ENCODE data around the gene RHBDF2.
"Not testable (repeated sequence)": the region's sequence is repeated elsewhere in the genome, so short reads cannot be mapped to it uniquely, and the experiment has no call there.

RHBDF2 gene

DNA sequence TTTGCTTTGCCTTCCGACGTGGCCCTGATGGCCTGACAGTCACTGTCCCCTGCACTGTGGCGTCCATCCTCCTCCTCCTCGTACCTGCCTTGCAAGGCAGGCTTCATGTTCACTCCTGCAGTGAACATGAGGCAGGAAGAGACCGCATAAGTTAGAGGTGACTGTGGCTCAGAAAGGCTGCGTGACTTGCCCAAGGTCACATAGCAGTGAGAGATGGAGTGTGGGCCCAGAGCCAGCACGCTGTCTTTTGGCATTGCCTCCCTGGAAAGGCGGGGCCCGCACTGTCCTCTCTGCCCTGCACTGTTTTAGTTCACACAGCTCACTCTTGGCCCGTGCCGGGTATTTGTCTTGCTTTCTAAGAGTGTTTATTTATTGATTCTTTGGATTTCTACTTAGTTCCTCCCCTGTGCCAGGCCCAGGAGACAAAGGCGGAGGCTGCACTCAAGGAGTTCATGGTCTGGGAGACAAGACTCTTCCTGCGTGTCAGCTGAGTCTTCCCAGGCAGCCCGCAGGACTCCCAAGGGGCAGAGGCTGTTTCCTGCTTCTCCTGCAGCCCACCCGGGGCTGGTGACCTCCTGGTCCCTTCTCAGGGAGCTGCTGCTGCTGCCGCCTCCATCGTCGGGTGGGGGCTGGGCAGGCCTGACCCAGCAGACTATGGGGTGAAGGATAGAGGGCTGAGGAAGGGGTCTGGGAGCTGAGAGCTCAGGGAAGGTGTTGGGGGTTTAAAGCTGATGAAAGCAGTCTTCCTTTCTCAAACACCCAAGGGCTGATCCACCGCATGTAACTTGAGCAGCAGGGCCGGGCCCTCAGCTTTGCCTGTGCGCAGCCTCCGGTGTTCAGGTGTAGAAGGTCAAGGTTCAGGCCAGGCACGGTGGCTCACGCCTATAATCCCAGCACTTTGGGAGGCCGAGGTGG lies 23.6 kb upstream of the RHBDF2 start:
- no peak for DNase-seq (ENCODE audit: low read depth, low spot score)

DNA sequence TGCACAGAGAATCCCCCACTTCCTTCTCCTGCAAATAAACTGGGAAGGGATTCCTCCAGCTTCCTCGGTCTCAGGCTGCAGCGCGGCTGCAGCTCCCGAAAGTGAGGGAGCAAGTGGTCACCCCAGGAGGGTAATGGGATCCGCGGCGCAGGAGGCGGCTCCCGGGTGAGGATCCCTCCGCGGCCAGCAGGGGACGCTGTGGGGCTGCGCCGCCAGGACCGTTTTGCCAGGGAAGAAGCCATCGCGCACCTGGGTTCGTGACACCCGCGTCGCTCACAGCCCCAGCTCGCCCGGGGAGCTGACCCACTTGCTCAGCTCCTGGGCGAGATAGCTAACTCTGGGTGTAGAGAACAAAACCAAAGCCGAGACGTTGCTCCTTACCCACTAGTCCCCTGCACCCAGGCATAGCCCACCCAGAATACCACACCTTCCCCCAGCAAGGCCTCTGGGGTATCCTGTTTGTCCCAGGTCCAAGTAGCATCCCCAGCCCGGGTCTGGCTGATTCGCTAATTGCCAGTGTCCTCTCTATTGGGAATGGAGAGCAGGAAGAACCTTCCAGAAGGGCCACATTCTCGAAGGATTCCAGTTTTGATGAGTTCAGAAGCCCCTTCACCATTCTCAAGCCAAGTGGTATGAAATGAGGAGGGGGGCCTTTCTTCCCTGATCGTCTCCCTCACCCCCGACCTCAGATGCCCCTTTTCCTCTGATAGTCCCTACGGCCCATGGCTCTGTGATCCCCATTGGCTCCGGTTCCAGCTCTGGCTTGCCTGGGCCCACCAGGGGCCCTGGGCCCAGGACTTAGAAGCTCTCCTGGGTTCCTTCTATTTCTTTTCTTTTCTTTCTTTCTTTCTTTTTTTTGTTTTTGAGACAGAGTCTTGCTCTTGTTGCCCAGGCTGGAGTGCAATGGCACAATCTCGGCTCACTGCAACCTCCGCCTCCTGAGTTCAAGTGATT lies 22.1 kb upstream of the RHBDF2 start:
- peak; percentile 78 for DNase-seq (ENCODE audit: low read depth, low spot score)

DNA sequence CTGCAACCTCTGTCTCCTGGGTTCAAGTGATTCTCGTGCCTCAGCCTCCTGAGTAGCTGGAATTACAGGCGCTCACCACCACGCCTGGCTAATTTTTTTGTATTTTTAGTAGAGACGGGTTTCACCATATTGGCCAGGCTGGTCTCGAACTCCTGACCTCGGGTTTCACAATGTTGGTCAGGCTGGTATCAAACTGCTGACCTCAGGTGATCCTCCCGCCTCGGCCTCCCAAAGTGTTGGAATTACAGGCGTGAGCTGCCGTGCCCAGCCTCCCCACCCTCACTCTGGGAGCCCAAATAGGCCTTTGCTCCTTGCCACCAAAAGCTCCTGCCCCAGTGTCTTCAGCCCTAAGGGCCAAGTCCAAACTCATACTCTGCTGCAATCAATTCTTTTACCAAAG lies 20.5 kb upstream of the RHBDF2 start:
- DNase-seq (ENCODE audit: low read depth, low spot score): not testable (repeated sequence)

DNA sequence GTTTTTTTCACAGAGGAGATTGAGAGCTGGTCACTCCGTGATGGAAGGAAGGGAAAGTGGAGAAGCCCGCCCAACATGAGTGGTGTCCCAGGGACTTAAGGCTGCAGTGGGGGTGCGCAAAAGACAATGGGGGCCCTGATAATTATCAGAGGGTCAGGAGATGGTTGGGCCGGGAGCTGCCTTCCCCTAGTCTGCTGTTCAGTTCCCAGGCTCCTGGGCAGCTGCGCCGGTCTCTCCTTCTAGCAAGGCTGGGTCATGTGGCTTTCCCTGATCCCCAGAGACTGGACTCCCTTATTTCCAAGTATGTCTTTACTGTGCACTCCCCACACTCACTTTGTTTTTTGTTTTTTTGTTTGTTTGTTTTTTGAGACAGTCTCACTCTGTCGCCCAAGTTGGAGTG lies 20.0 kb upstream of the RHBDF2 start:
- DNase-seq (ENCODE audit: low read depth, low spot score): no peak

DNA sequence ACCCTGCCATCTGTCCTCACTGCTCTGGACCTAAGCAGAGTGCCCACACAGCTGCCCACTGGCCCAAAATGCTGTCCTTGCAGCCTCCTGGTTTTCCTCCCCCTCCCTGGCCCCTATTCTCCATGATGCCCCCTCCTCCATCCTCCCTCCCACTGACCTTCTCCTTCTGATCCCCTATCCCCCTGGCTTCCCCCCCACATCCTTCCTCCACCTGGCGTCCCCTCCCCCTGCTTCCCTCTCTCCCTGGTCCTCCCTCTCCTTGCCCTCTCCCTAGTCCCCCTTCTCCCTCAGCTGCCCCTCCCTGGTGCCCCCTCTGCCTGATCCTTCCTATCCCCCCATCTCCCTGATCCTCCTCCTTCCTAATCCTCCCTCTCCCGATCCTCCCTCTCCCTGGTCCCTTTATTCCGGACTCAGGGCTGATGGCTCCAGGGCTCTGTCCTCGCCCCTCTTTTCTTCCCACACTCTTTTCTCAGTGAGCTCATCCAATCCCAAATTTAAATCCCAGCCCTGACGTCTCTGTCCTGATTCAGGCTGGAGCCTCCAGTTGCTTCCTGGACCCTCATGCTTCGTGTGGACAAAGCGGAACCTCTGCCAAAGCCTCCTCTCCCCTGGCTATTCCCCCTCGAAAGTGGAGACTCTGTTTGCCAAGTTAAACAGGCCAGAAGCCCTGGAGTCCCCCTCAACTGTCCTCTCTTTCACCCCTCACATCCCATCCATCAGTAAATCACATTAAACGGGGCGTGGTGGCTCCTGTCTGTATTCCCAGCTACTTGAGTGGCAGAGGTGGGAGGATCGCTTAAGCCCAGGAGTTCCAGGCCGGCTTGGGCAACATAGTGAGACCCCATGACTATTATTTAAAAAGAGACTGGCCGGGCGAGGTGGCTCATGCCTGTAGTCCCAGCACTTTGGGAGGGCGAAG lies 18.1 kb upstream of the RHBDF2 start:
- no peak for DNase-seq (ENCODE audit: low read depth, low spot score)

DNA sequence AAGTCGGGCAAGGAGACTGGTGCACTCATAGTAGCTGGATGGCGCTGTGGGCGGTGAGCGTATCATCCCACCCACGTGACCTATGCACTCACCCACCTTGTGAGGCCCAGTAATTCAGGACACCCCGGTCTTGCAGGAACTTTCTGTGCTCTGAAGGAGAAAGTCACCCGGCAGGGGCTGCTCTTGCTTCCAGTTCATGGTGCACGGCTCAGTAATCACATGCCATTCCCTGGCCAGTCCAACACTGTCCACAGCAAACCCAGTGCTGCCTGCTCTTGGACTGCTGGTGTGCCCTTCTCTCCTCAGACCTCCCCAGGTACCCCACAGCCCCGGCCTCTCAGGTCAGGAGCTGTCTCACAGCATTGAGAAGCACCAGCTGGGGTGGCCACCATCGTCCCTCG lies 16.4 kb upstream of the RHBDF2 start:
- DNase-seq (ENCODE audit: low read depth, low spot score): no peak

DNA sequence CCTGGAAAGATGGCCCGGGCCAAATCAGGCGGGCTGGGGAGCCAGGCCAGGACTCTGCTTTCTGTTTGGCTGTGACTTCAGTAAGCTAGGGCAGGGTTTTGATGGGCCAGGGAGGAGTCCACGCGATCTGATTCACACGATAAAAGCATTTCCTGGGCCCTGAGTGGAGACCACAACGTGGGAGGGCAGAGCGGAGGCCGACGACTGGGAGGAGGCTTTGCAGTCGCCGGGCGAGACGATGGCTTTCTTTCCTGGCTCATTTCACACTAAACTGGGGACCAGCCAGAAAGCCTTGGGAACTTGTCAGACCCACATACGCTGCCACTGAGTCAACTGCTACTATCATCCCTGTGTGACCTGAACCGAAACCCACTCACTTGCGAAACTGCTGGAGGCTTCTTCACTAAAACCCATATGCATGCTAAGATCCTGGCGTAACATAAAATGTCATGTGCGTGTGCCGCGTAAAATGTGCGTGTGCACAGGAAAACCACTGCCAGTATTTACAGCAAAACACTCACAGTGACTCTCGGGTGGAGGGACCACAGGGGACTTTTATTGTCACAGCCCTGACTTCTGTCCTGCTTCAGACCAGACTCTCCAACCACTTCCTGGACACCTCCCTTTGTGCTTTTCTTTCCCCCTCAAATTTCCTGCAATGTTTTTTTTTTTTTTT lies 14.2 kb upstream of the RHBDF2 start:
- DNase-seq (ENCODE audit: low read depth, low spot score): peak; percentile 80

DNA sequence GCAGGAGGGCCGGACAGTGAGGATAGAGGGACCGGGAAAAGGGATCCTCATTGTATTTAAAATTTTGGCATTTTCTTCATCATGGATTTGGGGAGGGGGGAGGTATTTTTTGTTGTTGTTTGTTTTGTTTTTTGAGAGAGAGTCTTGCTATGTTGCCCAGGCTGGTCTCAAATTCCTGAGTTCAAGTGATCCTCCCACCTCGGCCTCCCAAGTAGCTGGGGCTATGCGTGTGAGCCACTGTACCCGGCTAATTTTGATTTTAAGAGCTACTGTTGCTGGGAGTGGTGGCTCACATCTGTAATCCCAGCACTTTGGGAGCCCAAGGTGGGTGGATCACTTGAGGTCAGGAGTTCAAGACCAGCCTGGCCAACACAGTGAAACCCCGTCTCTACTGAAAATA lies 13.1 kb upstream of the RHBDF2 start:
- DNase-seq (ENCODE audit: low read depth, low spot score): not testable (repeated sequence)

DNA sequence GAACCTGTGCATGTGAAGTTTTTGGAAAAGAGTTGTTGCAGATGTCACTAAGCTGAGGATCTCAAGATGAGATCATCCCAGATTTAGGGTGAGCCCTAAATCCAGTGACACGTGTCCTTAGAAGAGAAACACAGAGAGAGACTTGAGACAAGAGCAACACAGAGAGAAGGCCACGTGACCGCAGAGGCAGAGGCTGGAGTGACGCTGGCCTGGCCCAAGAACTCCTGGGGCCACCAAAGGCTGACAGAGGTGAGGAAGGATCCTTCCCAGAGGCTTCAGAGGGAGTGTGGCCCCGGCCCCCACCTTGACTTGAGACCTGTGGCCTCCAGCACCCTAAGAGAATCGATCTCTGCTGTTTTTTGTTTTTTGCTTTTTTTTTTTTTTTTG lies 12.1 kb upstream of the RHBDF2 start:
- DNase-seq (ENCODE audit: low read depth, low spot score): no peak

DNA sequence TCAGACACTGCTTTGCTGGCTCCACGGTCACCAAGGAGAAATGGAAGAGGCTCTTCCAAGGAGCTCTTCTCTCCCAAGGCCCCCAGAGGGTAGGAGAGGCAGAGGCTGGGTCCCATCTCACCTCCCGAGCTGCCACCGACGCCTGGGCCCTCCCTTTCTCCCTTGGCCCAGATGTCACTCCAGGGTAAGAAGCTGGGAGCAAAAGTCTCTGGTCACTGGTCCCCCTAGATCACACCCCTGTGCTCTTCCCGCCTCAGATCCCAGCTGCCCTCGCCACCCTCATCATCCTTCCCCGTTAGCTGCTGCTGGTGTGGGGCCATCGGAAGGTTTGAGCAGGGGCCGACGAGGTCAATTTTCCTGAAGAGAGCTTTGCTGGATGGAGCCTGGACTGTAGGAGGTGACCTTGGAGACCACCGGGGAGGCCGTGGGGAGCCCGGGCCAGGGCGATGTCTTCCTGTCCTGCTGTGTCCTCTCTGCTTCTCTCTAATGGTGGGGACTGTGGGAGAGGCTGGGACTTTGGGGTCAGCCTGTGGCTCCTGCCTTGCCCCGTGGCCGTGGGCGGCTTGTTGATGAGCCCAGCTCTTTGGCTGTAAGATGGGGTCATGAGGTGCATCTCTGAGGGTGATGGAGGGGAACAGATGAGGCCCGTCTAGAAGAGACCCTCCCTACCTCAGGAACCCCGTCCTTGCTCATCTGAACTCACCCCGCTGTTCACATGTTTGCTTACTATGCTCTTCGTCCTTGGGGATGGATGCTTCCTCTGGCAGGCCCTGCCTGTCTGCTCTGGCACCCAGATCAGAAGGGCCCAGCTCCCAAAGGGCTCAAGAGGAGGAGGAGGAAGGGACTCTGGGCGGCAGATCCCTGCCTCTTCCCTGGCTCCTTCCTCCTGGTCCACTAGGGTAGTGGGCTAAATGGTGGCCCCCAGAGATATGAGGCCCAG lies 11.4 kb upstream of the RHBDF2 start:
- DNase-seq (ENCODE audit: low read depth, low spot score): no peak

DNA sequence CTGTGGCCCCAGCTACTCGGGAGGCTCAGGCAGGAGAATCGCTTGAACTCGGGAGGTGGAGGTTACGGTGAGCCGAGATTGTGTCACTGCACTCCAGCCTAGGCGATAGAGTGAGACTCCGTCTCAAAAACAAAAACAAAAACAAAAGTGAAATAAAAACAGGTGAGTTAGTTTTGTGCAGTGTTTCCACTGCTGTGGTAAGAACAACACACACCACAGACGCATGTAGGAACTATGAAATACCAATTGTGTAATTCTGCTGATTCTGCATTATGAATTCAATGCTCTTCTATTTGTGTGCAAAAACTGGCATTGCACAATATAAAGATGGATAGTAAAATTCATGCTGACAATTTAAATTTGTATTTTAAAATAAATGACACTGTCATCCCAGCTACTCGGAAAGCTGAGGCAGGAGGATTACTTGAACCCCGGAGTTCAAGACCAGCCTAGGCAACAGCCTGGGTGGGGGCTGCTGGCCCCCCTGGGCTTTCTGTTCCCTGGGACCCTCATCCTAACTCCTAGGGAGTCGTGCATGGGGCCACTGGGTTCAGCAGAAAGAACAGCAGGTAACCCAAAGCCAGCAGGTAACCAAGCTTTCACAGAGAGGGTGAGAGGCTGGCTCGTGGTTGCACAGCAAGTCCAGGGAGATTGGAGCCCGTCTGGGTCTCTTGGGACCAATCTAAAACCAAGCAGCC lies 10.6 kb upstream of the RHBDF2 start:
- DNase-seq (ENCODE audit: low read depth, low spot score): no peak

DNA sequence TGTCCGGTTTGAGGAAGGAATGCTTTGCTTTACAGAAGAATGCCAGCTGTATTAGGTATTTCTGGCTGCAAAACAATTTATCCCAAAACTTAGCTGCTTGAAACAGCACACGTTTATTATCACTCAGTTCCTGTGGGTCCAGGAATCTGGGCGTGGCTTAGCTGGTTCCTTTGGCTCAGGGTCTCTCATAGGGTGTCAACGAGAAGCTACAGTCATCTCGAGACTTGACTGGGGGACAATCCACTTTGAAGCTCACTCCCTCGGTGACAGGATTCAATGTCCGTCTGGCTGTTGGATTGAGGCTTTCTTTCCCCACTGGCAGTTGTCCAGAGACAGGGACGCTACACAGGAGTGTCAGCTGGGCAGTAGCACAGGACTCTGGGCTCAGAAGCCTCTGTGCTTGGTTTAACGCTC lies 9.6 kb upstream of the RHBDF2 start:
- DNase-seq (ENCODE audit: low read depth, low spot score): peak; percentile 47

DNA sequence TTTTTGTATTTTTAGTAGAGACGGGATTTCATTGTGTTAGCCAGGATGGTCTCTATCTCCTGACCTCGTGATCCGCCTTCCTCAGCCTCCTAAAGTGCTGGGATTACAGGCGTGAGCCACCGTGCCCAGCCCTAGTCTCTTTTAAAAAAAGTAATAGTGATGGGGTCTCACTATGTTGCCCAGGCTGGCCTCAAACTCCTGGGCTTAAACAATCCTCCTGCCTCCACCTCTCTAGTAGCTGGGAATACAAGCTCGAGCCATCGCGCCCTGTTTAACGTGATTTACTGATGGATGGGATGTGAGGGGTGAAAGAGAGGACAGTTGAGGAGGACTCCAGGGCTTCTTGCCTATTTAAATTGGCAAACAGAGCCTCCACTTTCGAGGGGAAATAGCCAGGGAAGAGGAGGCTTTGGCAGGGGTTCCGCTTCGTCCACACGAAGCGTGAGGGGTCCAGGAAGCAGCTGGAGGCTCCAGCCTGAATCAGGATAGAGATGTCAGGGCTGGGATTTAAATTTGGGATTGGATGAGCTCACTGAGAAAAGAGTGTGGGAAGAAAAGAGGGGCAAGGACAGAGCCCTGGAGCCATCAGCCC lies 7.3 kb upstream of the RHBDF2 start:
- not testable (repeated sequence) for DNase-seq (ENCODE audit: low read depth, low spot score)

DNA sequence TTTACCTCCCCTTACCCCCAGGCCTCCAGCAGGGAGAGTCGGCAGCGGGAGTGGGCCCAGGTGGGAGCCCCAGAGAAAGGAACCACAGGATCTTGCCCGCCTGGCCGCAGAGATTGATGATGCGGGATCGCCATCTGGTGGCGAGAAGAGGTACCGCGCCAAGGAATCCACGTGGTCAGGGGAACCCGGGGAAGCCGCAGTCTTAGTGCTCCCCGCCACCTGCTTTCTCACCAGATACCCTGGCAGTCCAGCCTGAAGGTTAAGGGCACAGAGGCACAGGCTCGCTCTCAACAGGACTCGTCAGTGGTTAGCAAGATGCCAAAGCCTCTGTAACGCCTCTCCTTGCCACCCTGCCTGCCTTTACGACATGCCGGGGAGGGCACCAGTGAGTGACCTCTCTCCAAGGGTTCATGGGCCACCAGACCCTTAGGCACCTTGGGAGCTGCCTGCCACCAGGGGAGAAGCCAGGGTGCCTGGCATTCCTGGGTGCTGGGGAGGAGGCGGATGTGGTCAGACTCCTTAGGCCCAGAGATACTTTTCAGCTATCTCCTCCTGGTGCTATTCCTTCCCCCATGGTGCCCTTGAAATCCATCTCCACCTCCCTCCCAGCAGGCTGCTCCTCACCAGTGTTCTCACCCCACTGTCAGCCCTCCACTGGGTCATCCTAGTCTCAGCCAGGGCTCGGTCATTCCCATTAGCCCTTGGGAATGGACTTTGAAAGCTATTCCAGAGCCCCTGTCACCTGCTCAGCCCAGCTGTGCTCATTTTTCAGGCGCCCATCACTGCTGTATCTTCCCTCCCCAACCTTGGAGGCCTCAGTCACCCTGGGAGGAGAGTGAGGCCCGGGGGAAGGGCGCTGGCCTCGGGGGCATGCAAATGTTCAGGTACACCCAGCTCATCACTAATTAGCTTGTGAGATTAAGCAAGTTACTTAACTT lies 5.5 kb upstream of the RHBDF2 start:
- DNase-seq (ENCODE audit: low read depth, low spot score): peak; percentile 86

DNA sequence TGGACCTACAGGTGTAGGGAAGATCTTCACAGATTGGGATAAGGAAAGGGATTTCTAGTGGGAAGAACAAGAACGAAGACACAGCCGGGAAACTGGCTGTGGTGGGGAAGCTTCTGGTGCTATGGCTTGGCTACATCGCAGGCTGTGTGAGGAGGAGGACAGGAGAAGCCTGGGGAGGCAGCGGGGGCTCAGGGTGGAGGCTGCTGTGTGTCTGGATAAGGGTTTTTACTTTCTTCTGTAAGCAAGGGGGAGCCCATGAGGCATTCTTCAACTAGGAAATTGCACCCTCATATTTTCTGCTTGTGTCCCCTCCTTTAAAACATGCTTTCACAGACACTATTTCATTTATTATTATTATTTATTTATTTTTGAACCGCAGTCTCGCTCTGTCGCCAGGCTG lies 2.9 kb upstream of the RHBDF2 start:
- no peak for DNase-seq (ENCODE audit: low read depth, low spot score)

DNA sequence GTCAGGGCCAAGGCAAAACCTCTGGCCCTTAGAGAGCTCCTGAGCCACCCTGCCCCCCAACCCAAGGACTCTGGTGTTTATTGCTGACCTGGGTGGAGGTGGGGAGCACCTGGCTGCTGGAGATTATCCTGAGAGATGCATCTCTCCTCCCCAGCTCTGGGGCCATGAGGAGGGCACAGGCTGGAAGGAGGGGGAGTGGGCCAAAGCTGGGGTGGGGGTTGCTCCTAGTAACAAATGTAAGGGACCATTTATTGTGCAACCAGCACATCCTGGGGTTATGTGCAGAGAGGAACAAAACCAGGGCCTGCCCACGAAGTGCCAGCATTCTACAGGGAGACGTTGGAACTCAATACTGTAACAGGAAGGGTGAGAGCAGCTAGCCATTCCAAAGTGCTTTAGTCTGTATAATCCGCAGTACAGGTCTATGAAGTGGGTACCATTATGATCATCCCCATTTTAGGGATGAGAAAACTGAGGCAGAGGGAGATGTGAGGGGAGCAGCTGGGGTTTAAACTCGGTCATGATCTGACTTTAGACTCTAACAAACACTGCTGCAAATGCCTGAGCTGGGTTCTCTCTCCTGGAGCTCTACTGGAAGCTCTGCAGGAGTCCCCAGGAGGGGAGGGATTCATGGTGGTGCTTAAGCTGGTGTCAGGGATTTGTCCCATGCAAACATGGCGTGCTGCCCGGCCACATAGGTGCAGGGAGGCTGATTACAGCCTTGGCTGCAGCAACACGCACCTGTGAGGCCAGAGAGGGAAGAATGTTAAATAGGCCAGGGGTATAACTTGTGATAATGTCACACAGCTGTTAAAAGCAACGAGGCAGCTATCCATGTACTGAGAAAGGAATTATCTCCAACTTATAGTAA lies 1.4 kb upstream of the RHBDF2 start:
- no peak for DNase-seq (ENCODE audit: low read depth, low spot score)

Measured in astrocyte of the hippocampus (primary cell).